K562 (cell line): ENCODE data around the gene UCP3. TPM values are rescaled to one million over a fixed set of nuclear protein-coding genes. Genes with fewer than 3 reads are reported as not detected.

Source experiments
- ARNT ChIP-seq, 2 experiments: fragments of 450-650 bp; IDR thresholded peaks; 2 replicates each; pipeline ENCODE4 v1.6.1; 2016; ENCODE audit warnings: mild to moderate bottlenecking in 1 of 2
- CREBBP ChIP-seq: IDR thresholded peaks from one replicate; pipeline ENCODE4 v1.6.1; 2012; ENCODE audit warnings: low read depth, mild to moderate bottlenecking, control low read depth, inconsistent platforms, low read length
- DLX4 ChIP-seq: fragments of 250-450 bp; sonication (Bioruptor Pico); IDR thresholded peaks from 2 replicates; pipeline ENCODE4 v1.6.1; 2021; ENCODE audit warnings: mild to moderate bottlenecking
- ETV1 ChIP-seq: fragments of 450-650 bp; conservative IDR thresholded peaks from 2 replicates; pipeline ENCODE4 v1.6.1; 2016; ENCODE audit warnings: missing genetic modification characterization, control low read depth, low read depth, missing compliant biosample characterization
- FOXM1 ChIP-seq, 2 experiments: fragments of 450-650 bp in 1 of 2; sonication (generic) in 1 of 2; formaldehyde crosslinking in 1 of 2; IDR thresholded peaks; 2 replicates each; pipeline versions ENCODE4 v1.6.1 to v1.9.0; 2017 to 2022; ENCODE audit warnings: low read depth in 2 of 2, mild to moderate bottlenecking in 2 of 2, missing genetic modification reagents in 1 of 2, moderate library complexity in 1 of 2
- FUS ChIP-seq: fragments of 200-400 bp; formaldehyde crosslinking; optimal IDR thresholded peaks from 2 replicates; pipeline ENCODE3; 2017; ENCODE audit warnings: low read depth, low read length
- JUND ChIP-seq, 2 experiments: IDR thresholded peaks; 2 replicates in 1 of 2; 3 replicates in 1 of 2; pipeline ENCODE4 v1.6.1; 2011; ENCODE audit warnings: borderline replicate concordance in 2 of 2, low read depth in 2 of 2, low read length in 2 of 2, improper control_type of control experiment in 1 of 2, missing biosample characterization in 1 of 2, missing genetic modification characterization in 1 of 2, missing genetic modification reagents in 1 of 2
- KLF13 ChIP-seq: fragments of 450-650 bp; IDR thresholded peaks from 2 replicates; pipeline ENCODE4 v1.6.1; 2016; ENCODE audit warnings: missing genetic modification characterization, low read depth, mild to moderate bottlenecking, missing compliant biosample characterization, moderate library complexity, borderline replicate concordance
- KLF16 ChIP-seq: IDR thresholded peaks from 2 replicates; pipeline ENCODE4 v1.6.1; 2016; ENCODE audit warnings: antibody characterized with exemption
- MXI1 ChIP-seq: IDR thresholded peaks from 2 replicates; pipeline ENCODE4 v1.6.1; 2011; ENCODE audit warnings: low read depth, mild to moderate bottlenecking, improper control_type of control experiment, low read length
- PHB ChIP-seq: fragments of 250-450 bp; sonication (Bioruptor Pico); IDR thresholded peaks from 2 replicates; pipeline ENCODE4 v1.5.0; 2021
- POLR2H ChIP-seq: IDR thresholded peaks from 2 replicates; pipeline ENCODE4 v1.6.1; 2016; ENCODE audit warnings: missing genetic modification characterization, low read depth, mild to moderate bottlenecking, control low read depth, missing compliant biosample characterization, moderate library complexity
- ZC3H11A ChIP-seq: IDR thresholded peaks from 2 replicates; pipeline ENCODE4 v1.6.1; 2012; ENCODE audit warnings: low read depth, low read length, improper control_type of control experiment
- ZEB2 ChIP-seq: fragments of 450-650 bp; IDR thresholded peaks from 2 replicates; pipeline ENCODE4 v1.6.1; 2016
- ZNF324 ChIP-seq: fragments of 250-450 bp; sonication (Bioruptor Pico); IDR thresholded peaks from 2 replicates; pipeline ENCODE4 v1.4.0; 2020; ENCODE audit warnings: mild to moderate bottlenecking
- ZNF584 ChIP-seq: fragments of 200-800 bp; sonication (Bioruptor generic); IDR thresholded peaks from 2 replicates; pipeline ENCODE4 v1.6.1; 2016; ENCODE audit warnings: low read depth, mild to moderate bottlenecking, missing genetic modification characterization, missing compliant biosample characterization
- polyA plus RNA-seq, 8 experiments: library from polyadenylated mRNA; depleted of rRNA in 4 of 8; stranded (reverse) in 5 of 8; unstranded in 3 of 8; fragments of >200 nt; fragmentation: Nextera tagmentation in 2 of 8; fragmentation: Illumina TruSeq in 1 of 8; extraction: Ambion mirVana in 2 of 8; extraction: Trizol in 1 of 8; gene quantifications; 2 replicates each; pipeline versions ENCODE4 v1.2.1 to v1.2.3, GENCODE V29; 2011 to 2014; ENCODE audit warnings: inconsistent platforms in 1 of 8, missing spikeins in 1 of 8
- total RNA-seq, 7 experiments: library from RNA; depleted of rRNA in 6 of 7; stranded (reverse); fragments of >200 nt in 6 of 7; fragmentation: Illumina TruSeq in 2 of 7; extraction: Trizol in 2 of 7; gene quantifications; 2 replicates each; pipeline versions ENCODE4 v1.2.1 to v1.2.3, GENCODE V29; 2011 to 2021; ENCODE audit warnings: low replicate concordance in 1 of 7
- TF ChIP-seq, protein P1 (sequence below), 2 experiments: IDR thresholded peaks; 2 replicates each; pipeline ENCODE4 v1.6.1; 2012; ENCODE audit warnings: improper control_type of control experiment in 2 of 2, low read depth in 2 of 2, low read length in 2 of 2, borderline replicate concordance in 1 of 2
- TF ChIP-seq, protein P2 (sequence below): sonication (generic); formaldehyde crosslinking; IDR thresholded peaks from 2 replicates; pipeline ENCODE4 v1.8.1; 2023; ENCODE audit warnings: mild to moderate bottlenecking, missing genetic modification reagents, moderate library complexity
- TF ChIP-seq, protein P3 (sequence below): fragments of 450-650 bp; formaldehyde crosslinking; IDR thresholded peaks from 2 replicates; pipeline ENCODE4 v1.4.0; 2020; ENCODE audit warnings: mild to moderate bottlenecking, mixed read lengths
- TF ChIP-seq, protein P4 (sequence below): IDR thresholded peaks from 2 replicates; pipeline ENCODE4 v1.6.1; 2011; ENCODE audit not compliant: insufficient read length; ENCODE audit errors: extremely low read depth

Gene UCP3
- total and polyA plus RNA-seq, 9 of the 15 experiments (the other 6 are each of a cell fraction or from before 2014, with no cell fraction given), result 0.05 to 0.65 (median 0.25) TPM; not detected in 2

DNA sequence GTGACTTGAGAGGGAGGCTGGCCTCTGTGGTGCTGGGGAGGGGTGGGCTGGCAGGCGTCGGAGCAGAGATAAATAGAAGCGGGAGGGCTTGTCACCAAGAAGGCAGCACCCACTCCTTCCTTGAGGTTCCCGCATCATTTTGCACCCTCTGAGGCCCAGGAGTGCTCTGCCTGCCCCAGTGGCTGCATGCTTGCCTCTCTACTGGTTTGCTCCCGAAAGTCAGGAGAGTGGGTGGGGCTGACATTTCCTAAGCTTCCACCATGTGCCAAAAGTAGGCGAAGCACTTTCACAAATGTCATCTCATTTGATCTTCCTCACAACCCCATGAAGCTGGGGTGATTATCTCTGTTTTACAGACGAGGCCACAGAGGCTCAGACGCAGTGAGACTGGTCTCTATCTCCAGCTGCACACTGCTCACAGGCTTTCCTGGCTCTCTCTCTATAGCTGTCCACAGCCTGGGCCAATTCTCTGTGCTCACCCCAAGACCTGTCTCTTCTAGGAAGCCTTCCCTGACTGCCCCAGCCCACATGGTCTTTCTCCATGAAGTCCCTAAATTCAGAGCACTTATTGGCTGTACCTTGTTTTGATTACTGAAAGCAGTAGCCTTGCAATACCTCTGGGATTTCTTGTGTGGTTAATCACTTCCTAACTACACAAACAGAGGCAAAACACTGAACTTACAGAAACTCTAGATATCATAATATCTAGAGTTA lies 2.6 kb upstream of the UCP3 start (continued):
- TF ChIP-seq, protein P1, sequence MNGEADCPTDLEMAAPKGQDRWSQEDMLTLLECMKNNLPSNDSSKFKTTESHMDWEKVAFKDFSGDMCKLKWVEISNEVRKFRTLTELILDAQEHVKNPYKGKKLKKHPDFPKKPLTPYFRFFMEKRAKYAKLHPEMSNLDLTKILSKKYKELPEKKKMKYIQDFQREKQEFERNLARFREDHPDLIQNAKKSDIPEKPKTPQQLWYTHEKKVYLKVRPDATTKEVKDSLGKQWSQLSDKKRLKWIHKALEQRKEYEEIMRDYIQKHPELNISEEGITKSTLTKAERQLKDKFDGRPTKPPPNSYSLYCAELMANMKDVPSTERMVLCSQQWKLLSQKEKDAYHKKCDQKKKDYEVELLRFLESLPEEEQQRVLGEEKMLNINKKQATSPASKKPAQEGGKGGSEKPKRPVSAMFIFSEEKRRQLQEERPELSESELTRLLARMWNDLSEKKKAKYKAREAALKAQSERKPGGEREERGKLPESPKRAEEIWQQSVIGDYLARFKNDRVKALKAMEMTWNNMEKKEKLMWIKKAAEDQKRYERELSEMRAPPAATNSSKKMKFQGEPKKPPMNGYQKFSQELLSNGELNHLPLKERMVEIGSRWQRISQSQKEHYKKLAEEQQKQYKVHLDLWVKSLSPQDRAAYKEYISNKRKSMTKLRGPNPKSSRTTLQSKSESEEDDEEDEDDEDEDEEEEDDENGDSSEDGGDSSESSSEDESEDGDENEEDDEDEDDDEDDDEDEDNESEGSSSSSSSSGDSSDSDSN (IDR thresholded peaks at IDR 0.05; ENCODE audit: borderline replicate concordance in 1 of 2, low read depth in 2 of 2, low read length in 2 of 2), result peak in 1 of 2 experiments; percentile 74; a peak in 1 of 4 replicates
- TF ChIP-seq ZC3H11A (no peak), DLX4 (CRISPR knock-in tag) (no peak), ZNF584 (peak; percentile 92), ZNF324 (CRISPR knock-in tag) (0 out of 2 replicates have a peak, but pooled peaks have one; percentile 64), FOXM1 (IDR thresholded peaks at IDR 0.05; ENCODE audit: low read depth) (peak; percentile 94), FOXM1 (CRISPR knock-in tag; IDR thresholded peaks at IDR 0.05; ENCODE audit: low read depth) (0 out of 2 replicates have a peak, but pooled peaks have one; percentile 61), ZEB2 (peak; percentile 26; the same call in 1 of the 2 replicates), KLF16 (peak; percentile 98), CREBBP (no peak), ARNT (IDR thresholded peaks at IDR 0.05) (peak; percentile 91 to 97), FUS (no peak), MXI1 (peak; percentile 82; the same call in 1 of the 2 replicates), JUND (IDR thresholded peaks at IDR 0.05; ENCODE audit: borderline replicate concordance, low read depth, low read length) (peak; percentile 65), JUND (tag; IDR thresholded peaks at IDR 0.05; ENCODE audit: borderline replicate concordance, low read depth, low read length) (peak; percentile 86; the same call in 1 of the 3 replicates), POLR2H (tag) (no peak), PHB (CRISPR knock-in tag) (no peak), KLF13 (tag) (peak; percentile 85; the same call in 1 of the 2 replicates), ETV1 (tag) (peak; percentile 69)
- TF ChIP-seq, protein P2, sequence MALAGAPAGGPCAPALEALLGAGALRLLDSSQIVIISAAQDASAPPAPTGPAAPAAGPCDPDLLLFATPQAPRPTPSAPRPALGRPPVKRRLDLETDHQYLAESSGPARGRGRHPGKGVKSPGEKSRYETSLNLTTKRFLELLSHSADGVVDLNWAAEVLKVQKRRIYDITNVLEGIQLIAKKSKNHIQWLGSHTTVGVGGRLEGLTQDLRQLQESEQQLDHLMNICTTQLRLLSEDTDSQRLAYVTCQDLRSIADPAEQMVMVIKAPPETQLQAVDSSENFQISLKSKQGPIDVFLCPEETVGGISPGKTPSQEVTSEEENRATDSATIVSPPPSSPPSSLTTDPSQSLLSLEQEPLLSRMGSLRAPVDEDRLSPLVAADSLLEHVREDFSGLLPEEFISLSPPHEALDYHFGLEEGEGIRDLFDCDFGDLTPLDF, result no peak
- TF ChIP-seq, protein P3, sequence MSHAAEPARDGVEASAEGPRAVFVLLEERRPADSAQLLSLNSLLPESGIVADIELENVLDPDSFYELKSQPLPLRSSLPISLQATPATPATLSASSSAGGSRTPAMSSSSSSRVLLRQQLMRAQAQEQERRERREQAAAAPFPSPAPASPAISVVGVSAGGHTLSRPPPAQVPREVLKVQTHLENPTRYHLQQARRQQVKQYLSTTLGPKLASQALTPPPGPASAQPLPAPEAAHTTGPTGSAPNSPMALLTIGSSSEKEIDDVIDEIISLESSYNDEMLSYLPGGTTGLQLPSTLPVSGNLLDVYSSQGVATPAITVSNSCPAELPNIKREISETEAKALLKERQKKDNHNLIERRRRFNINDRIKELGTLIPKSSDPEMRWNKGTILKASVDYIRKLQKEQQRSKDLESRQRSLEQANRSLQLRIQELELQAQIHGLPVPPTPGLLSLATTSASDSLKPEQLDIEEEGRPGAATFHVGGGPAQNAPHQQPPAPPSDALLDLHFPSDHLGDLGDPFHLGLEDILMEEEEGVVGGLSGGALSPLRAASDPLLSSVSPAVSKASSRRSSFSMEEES, result no peak
- TF ChIP-seq, protein P4, sequence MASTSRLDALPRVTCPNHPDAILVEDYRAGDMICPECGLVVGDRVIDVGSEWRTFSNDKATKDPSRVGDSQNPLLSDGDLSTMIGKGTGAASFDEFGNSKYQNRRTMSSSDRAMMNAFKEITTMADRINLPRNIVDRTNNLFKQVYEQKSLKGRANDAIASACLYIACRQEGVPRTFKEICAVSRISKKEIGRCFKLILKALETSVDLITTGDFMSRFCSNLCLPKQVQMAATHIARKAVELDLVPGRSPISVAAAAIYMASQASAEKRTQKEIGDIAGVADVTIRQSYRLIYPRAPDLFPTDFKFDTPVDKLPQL, result no peak
